WTC11 (cell line): Measurements from ENCODE around the gene EIF3I.

Experiments
- CREB1 ChIP-seq: sonication (generic); formaldehyde crosslinking; IDR thresholded peaks from 2 replicates; pipeline ENCODE4 v1.8.0; 2023; ENCODE audit warnings: mild to moderate bottlenecking, missing genetic modification reagents
- ELF4 ChIP-seq: sonication (generic); formaldehyde crosslinking; IDR thresholded peaks from 2 replicates; pipeline ENCODE4 v1.8.1; 2022; ENCODE audit warnings: low read depth, mild to moderate bottlenecking, moderate library complexity, missing genetic modification reagents
- JAZF1 ChIP-seq: fragments of 250-450 bp; sonication (Bioruptor Pico); IDR thresholded peaks from 2 replicates; pipeline ENCODE4 v1.9.0; 2021; ENCODE audit warnings: moderate library complexity, mild to moderate bottlenecking, inconsistent platforms
- MYBL2 ChIP-seq: sonication (generic); formaldehyde crosslinking; IDR thresholded peaks from 2 replicates; pipeline ENCODE4 v1.8.1; 2023; ENCODE audit warnings: mild to moderate bottlenecking, moderate library complexity, missing genetic modification reagents
- NR2C2 ChIP-seq: sonication (generic); formaldehyde crosslinking; IDR thresholded peaks from 2 replicates; pipeline ENCODE4 v1.8.0; 2022; ENCODE audit warnings: mild to moderate bottlenecking, missing genetic modification reagents
- SP1 ChIP-seq: sonication (generic); formaldehyde crosslinking; conservative IDR thresholded peaks from 2 replicates; pipeline ENCODE4 v1.8.1; 2022; ENCODE audit warnings: missing genetic modification reagents
- ZBTB21 ChIP-seq: sonication (generic); formaldehyde crosslinking; IDR thresholded peaks from 2 replicates; pipeline ENCODE4 v1.8.1; 2023; ENCODE audit warnings: mild to moderate bottlenecking, missing genetic modification reagents, borderline replicate concordance
- ZNF121 ChIP-seq: sonication (generic); formaldehyde crosslinking; IDR thresholded peaks from 2 replicates; pipeline ENCODE4 v1.8.0; 2023; ENCODE audit warnings: missing genetic modification reagents
- ZNF263 ChIP-seq: sonication (generic); formaldehyde crosslinking; IDR thresholded peaks from 2 replicates; pipeline ENCODE4 v1.8.1; 2022; ENCODE audit warnings: low read depth, mild to moderate bottlenecking, moderate library complexity, missing genetic modification reagents
- ZNF423 ChIP-seq: fragments of 250-450 bp; sonication (Bioruptor Pico); IDR thresholded peaks from 2 replicates; pipeline ENCODE4 v2.1.2; 2022; ENCODE audit warnings: mild to moderate bottlenecking, moderate library complexity
- TF ChIP-seq, protein P1 (sequence below): fragments of 200-600 bp; IDR thresholded peaks from 2 replicates; pipeline ENCODE4 v1.8.0; 2022; ENCODE audit warnings: antibody characterized with exemption
- TF ChIP-seq, protein P2 (sequence below): sonication (generic); formaldehyde crosslinking; IDR thresholded peaks from 2 replicates; pipeline ENCODE4 v1.8.1; 2023; ENCODE audit warnings: mild to moderate bottlenecking, missing genetic modification reagents, moderate library complexity
- TF ChIP-seq, protein P3 (sequence below): sonication (generic); formaldehyde crosslinking; IDR thresholded peaks from 2 replicates; pipeline ENCODE4 v1.8.1; 2022; ENCODE audit warnings: mild to moderate bottlenecking, moderate library complexity, missing genetic modification reagents
- TF ChIP-seq, protein P4 (sequence below): sonication (generic); formaldehyde crosslinking; IDR thresholded peaks from 2 replicates; pipeline ENCODE4 v1.8.1; 2022; ENCODE audit warnings: missing genetic modification reagents, borderline replicate concordance

DNA sequence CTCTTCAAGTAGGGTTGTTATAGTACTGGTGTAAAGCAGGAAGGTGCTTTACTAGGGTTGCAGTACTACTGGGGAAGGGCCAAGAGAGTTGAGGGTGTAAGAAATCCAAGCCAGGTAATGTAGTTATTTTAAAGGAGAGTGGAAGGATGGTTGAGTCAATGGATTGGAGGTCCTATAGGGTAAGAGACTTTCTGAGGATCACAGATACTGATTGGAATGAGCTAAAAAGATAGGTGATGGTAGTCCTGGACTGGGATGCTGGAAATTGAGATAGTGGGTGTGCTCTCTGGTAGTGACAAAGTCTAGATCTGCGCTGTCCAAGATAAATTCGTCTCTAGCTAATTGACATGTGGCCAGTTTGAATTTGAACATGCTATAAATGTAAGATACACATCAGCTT, 35.7 kb upstream of the EIF3I start:
- TF ChIP-seq JAZF1 (no peak), ZNF423 (CRISPR knock-in tag) (no peak), ELF4 (CRISPR knock-in tag) (no peak), ZBTB21 (CRISPR knock-in tag) (no peak), MYBL2 (CRISPR knock-in tag) (no peak), NR2C2 (CRISPR knock-in tag) (no peak), ZNF263 (CRISPR knock-in tag) (no peak), ZNF121 (no peak), CREB1 (CRISPR knock-in tag) (no peak), SP1 (no peak)
- TF ChIP-seq, protein P1, sequence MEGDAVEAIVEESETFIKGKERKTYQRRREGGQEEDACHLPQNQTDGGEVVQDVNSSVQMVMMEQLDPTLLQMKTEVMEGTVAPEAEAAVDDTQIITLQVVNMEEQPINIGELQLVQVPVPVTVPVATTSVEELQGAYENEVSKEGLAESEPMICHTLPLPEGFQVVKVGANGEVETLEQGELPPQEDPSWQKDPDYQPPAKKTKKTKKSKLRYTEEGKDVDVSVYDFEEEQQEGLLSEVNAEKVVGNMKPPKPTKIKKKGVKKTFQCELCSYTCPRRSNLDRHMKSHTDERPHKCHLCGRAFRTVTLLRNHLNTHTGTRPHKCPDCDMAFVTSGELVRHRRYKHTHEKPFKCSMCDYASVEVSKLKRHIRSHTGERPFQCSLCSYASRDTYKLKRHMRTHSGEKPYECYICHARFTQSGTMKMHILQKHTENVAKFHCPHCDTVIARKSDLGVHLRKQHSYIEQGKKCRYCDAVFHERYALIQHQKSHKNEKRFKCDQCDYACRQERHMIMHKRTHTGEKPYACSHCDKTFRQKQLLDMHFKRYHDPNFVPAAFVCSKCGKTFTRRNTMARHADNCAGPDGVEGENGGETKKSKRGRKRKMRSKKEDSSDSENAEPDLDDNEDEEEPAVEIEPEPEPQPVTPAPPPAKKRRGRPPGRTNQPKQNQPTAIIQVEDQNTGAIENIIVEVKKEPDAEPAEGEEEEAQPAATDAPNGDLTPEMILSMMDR, result no peak
- TF ChIP-seq, protein P2, sequence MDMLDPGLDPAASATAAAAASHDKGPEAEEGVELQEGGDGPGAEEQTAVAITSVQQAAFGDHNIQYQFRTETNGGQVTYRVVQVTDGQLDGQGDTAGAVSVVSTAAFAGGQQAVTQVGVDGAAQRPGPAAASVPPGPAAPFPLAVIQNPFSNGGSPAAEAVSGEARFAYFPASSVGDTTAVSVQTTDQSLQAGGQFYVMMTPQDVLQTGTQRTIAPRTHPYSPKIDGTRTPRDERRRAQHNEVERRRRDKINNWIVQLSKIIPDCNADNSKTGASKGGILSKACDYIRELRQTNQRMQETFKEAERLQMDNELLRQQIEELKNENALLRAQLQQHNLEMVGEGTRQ, result no peak
- TF ChIP-seq, protein P3, sequence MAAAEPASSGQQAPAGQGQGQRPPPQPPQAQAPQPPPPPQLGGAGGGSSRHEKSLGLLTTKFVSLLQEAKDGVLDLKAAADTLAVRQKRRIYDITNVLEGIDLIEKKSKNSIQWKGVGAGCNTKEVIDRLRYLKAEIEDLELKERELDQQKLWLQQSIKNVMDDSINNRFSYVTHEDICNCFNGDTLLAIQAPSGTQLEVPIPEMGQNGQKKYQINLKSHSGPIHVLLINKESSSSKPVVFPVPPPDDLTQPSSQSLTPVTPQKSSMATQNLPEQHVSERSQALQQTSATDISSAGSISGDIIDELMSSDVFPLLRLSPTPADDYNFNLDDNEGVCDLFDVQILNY, result no peak
- TF ChIP-seq, protein P4, sequence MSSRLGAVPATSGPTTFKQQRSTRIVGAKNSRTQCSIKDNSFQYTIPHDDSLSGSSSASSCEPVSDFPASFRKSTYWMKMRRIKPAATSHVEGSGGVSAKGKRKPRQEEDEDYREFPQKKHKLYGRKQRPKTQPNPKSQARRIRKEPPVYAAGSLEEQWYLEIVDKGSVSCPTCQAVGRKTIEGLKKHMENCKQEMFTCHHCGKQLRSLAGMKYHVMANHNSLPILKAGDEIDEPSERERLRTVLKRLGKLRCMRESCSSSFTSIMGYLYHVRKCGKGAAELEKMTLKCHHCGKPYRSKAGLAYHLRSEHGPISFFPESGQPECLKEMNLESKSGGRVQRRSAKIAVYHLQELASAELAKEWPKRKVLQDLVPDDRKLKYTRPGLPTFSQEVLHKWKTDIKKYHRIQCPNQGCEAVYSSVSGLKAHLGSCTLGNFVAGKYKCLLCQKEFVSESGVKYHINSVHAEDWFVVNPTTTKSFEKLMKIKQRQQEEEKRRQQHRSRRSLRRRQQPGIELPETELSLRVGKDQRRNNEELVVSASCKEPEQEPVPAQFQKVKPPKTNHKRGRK (CRISPR knock-in tag), result no peak
